SKM-1 (cell line): ENCODE results near the gene ZDHHC21.
A peak's percentile ranks its signal among the peaks of the same experiment; 100 is the strongest.

ENCODE experiments used
- DNase-seq: peaks from one replicate; lab custom pipeline; 2025; ENCODE audit not compliant: unreplicated experiment; lab: John Stamatoyannopoulos, UW

The ZDHHC21 gene

DNA sequence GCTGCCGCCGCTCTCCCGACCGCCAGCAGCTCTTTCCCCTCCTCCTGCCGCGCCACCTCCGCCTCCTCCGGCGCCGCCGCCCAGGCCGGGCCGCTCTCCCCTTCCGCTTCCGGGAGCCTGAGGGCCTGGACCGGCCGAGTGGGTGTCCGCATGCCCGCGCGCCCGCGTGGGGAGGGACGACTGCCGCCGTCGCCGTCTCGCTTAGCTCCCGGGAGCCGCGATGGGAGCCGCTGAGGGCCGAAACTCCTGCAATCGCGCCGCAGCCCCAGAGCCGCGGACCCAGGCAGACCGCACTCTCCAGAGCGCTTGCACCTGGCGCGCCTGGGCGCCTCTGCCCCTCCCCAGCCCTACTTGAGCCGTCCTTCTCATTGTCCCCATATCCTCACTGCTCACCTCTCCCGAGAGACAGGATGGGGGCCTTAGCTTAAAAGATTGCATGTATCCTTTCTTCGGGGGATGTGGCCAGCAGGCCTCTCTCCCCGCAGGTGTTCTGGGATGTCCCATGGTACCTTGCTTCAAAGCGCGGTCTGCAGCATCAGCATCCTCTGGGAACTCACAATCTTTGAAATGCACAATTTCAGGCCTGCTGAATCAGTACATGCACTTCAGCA, at the start of gene ZDHHC21:
Gene ZDHHC21, minus strand, starts transcription at position 182 of the 611 bp plus-strand sequence. CDS start 19,092 bp downstream, outside the sequence.
- peak; percentile 32 for DNase-seq

DNA sequence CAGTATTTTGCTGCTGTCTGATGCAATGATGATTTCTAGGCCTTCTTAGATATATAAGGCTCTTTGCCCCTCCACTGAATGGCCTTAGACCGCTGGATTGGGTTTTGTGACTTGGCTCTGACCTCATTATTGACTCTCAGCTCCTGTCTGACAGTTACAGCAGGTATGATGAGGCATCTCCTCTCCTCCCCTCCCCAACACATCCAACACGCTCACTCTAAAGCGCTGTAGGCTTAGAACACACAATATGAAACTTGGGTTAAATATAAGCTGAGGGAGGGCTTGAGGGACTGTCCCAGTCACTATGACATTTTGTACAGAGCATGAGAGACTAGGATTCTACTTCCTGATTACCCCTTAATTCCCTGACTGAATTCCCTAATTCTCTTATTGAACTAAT, 48.1 kb upstream of the ZDHHC21 start:
- DNase-seq: no peak

- DNase-seq: no peak
These were observed 39.9 kb upstream of the ZDHHC21 start for GRCh38 chr9:14733133-14733532.

- no peak for DNase-seq
These were observed 38.2 kb upstream of the ZDHHC21 start for GRCh38 chr9:14731294-14731981.

DNA sequence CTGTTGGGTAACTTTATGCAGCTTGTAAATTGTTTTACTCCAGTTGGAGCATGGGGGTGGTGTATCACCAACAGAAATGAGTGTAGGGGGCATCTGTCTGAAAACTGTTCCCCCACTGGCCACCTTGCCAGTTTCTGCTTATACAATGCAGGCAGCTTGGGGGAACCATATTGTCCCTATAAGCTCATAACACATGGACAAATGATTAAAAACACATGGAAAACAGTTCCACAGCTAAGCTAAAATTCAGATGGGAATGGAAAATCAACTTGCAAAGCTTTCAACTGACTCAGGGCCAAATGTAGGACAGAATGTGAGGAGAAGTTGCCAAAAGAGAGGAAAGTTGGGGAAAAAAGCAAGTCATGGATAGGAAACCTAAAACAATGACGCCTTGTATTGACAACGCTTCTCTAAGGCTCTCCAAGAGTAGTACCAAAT, 37.2 kb upstream of the ZDHHC21 start:
- DNase-seq: no peak

DNA sequence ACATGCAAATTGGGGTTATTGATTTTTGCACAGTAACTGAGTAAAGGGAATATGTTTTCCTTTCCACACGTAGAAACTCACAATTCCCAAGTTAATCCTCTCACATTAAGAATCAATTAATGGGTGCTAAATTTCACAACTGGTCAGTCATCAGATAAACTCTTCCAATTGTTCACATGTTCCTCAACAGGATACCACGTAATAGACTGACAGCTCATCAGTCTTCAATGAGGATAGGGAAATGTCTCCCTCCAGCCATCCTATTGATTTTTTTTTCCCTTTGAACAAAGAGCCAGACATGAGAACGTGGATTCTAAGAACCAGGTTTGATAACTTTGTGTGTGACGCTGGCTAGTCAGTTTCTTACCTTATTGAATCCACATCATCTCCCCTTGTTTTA, 30.1 kb upstream of the ZDHHC21 start:
- DNase-seq: no peak

GRCh38 chr9:14722391-14723035, 29.3 kb upstream of the ZDHHC21 start, which contains the start of gene CER1:
TSS of gene CER1 (minus strand) at chr9:14722733. CDS start at chr9:14722672, 61 bp downstream.
- DNase-seq: no peak

- no peak for DNase-seq
These were observed 26.1 kb upstream of the ZDHHC21 start for GRCh38 chr9:14719231-14719923.

- DNase-seq: no peak
These were observed 21.9 kb upstream of the ZDHHC21 start for GRCh38 chr9:14715102-14715501.

DNA sequence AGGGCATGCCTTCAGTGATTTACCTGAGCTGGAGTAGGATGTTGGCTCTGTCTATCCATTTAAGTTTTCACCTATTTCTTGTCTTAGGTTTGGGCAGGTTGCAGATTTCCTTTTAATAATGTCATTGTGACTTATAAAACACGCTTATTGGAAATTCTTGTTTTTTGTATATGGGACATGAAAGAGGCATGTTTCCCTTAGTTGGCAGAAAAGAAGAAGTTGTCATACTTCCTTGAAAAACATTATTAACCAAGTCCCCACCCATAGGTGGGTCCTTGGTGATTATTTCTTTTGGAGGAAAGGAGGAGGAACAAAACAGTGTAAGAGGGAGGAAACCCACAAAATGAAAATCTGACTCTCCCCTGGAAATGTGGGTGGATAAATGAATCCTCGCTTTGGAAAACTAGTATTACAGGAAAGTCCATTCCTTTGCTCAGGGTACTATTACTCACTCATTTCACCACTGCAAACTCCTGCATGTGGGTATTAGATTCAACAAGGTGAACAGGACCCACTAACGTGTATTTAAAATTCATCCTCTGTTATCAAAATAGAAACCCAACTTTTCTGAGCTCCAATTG, 20.0 kb upstream of the ZDHHC21 start:
- no peak for DNase-seq

DNA sequence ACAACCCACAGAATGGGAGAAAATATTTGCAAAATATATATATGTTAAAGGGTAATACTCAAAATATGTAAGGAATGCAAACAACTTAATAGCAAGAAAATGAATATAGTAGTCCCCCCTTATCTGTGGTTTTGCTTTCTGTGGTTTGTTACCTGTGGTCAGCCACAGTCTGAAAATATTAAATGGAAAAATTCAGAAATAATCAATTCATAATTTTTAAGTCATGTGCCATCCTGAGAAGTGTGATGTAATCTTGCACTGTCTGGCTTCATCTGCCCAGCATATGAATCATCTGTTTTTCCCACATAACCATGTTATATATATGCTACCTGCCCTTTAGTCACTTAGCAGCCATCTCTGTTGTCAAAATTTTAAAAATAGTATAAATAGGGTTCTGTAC, 17.6 kb upstream of the ZDHHC21 start:
- DNase-seq: no peak

DNA sequence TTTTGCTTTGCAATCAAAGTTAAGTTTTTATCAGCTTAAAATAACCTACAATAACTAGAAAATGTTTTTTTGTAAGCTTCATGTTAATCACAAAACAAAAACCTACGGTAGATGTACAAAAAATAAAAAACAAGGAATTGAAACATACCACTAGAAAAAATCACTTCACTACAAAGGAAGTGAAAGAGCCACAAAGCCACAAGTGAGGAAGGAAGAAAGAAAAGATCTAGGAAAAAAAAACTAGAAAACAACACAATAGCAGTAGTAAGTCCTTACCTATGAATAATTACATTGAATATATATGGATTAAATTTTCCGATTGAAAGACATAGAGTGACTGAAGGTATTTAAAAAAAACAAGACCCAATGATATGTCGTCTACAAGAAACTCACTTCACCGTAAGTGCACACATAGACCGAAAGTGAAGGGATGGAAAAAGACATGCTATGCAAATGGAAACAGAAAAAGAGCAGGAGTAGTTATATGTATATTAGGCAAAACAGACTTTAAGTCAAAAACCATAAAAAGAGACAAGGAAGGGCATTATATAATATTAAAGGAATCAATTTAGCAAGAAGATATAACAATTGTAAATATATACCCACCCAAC, 13.4 kb upstream of the ZDHHC21 start:
- DNase-seq: no peak

DNA sequence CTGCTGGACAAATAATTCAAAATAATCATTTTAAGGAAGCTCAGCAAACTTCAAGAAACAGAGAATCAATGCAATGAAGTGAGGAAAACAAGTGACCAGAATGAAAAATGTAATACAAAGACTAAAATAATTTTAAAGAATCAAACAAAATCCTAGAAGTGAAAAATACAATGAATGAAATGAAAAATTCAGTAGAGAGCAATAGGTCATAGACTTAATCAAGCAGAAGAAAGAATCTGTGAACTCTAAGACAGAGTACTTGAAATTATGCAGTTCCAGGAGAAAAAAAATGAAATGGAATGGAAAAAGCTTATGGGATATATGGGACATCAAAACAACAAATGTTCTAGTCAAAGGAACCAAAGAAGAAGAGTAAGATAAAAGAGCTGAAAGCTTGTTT, 11.8 kb upstream of the ZDHHC21 start:
- no peak for DNase-seq

DNA sequence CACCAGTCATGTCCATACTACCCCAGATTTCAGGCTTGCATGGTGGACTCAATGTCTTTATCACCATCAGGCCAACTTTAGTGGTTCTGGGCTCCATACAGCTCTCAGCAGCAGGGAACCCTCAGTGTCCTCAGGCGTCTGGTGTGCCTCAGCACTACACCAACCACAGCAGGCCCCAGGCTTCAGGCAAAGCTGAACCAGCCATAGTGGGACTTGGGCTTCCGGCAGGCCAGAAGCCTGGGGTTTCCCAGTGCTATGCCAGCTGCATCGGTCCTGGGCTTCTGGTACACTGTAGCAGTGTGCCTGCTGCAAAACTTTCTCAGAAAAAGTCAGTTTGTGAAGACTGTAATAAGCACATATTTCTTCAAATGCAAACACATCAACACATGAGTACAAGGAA, 11.0 kb upstream of the ZDHHC21 start:
- no peak for DNase-seq

GRCh38 chr9:14702200-14702720, 9.0 kb upstream of the ZDHHC21 start:
- DNase-seq: no peak

GRCh38 chr9:14692470-14693250, 572 bp downstream of the ZDHHC21 start:
- DNase-seq: no peak

DNA sequence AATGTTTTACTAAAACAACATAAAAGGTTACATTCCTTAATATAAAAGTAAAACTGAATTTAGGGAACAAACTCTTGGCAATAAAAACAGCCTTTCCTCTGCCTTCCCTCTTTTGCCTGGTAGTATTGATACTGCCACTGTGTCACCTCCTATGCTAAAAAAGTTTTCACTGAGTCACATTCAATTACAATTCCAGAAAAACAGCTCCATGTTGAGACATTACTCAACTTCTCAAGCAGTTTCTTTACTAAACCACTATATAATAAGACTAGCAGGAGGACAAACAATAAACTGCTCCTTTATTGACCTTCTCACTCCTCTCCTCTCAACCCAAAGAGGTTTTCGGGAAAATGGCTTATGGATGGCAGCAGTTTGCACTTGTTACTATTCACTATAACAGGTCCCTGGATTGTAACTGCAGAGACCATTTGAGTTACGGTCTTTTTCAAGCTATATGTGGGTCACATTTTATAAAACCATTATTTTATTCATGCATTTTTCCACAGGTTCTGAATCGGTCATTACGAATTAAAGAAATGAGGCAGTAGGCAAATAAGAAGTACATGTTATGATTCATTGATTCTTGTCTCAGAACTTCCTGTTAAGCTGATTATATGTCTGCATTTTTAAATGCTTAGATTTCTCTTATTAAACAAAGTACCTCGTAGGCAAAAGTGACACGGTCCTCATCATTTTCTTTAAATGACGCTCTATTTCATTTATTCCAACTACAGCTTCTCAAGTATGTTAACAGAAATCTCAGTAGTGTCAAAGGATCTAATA, 2.1 kb downstream of the ZDHHC21 start:
- no peak for DNase-seq

GRCh38 chr9:14687042-14687719, 6.1 kb downstream of the ZDHHC21 start:
- DNase-seq: no peak
